OCI-LY7 (cell line): ENCODE data around the gene PHF5A. TPM values are rescaled to one million over a fixed set of nuclear protein-coding genes. Genes with fewer than 3 reads are reported as not detected.

Source experiments
- BruUV-seq: library from RNA; stranded (reverse); fragments of 400-500 nt; replicated peaks from 2 replicates; lab custom pipeline; 2021; lab: Mats Ljungman, UMichigan
- CTCF ChIA-PET: fragments of 300-600 bp; sonication (Branson Sonifier 250); formaldehyde crosslinking; loops from one replicate; lab custom pipeline; 2022; ENCODE audit warnings: antibody characterized with exemption; ENCODE audit not compliant: unreplicated experiment; lab: Charles Lee
- POLR2A ChIA-PET: fragments of 300-600 bp; sonication (Branson Sonifier 250); formaldehyde crosslinking; loops from one replicate; lab custom pipeline; 2022; ENCODE audit warnings: antibody characterized with exemption; lab: Charles Lee
- DNase-seq: peaks from one replicate; pipeline ENCODE4 v3.0.0-alpha.2; 2015; ENCODE audit warnings: low spot score
- H2AFZ ChIP-seq: fragments of 200-600 bp; sonication (generic), shearing (Covaris generic); 2 replicates; pipeline ENCODE4 v1.6.1; 2014; ENCODE audit warnings: mild to moderate bottlenecking, antibody characterized with exemption, low read length, moderate library complexity
- H3K27ac ChIP-seq: fragments of 200-600 bp; sonication (generic); 2 replicates; pipeline ENCODE4 v1.5.1; 2014; ENCODE audit warnings: mixed run types, low read depth, mild to moderate bottlenecking, moderate library complexity, low read length, inconsistent platforms; ENCODE audit not compliant: poor library complexity, severe bottlenecking
- H3K36me3 ChIP-seq: fragments of 200-600 bp; sonication (generic); 2 replicates; pipeline ENCODE4 v1.6.1; 2014; ENCODE audit warnings: mild to moderate bottlenecking, antibody characterized with exemption, low read length, moderate library complexity, mixed read lengths; ENCODE audit not compliant: insufficient read depth
- H3K4me1 ChIP-seq: fragments of 200-600 bp; sonication (generic); 2 replicates; pipeline ENCODE4 v1.5.1; 2014; ENCODE audit warnings: mild to moderate bottlenecking, low read length; ENCODE audit not compliant: insufficient read depth, poor library complexity, severe bottlenecking
- H3K4me2 ChIP-seq: fragments of 200-600 bp; sonication (generic); 2 replicates; pipeline ENCODE4 v1.6.1; 2014; ENCODE audit warnings: mild to moderate bottlenecking, low read length
- H3K4me3 ChIP-seq: fragments of 200-600 bp; sonication (generic); 2 replicates; pipeline ENCODE4 v1.5.1; 2014; ENCODE audit warnings: mild to moderate bottlenecking, low read depth, low read length; ENCODE audit not compliant: poor library complexity, severe bottlenecking
- H3K79me2 ChIP-seq: fragments of 200-600 bp; sonication (generic); 2 replicates; pipeline ENCODE4 v1.6.1; 2016; ENCODE audit warnings: low read depth, mild to moderate bottlenecking, low read length, moderate library complexity, mixed read lengths; ENCODE audit not compliant: insufficient read depth
- H3K9me2 ChIP-seq: fragments of 200-600 bp; sonication (generic); 2 replicates; pipeline ENCODE4 v1.6.1; 2016; ENCODE audit warnings: mild to moderate bottlenecking, low read length, mixed read lengths; ENCODE audit not compliant: insufficient read depth
- H3K9me3 ChIP-seq: fragments of 200-600 bp; sonication (generic); 2 replicates; pipeline ENCODE4 v1.6.1; 2014; ENCODE audit warnings: mild to moderate bottlenecking, mixed run types, low read length, mixed read lengths
- H4K20me1 ChIP-seq: fragments of 200-600 bp; sonication (generic); 2 replicates; pipeline ENCODE4 v1.6.1; 2014; ENCODE audit warnings: mild to moderate bottlenecking, antibody characterized with exemption, low read length, moderate library complexity, mixed read lengths; ENCODE audit not compliant: insufficient read depth
- CTCF ChIP-seq: fragments of 200-600 bp; sonication (generic); conservative IDR thresholded peaks from 2 replicates; pipeline ENCODE4 v1.5.1; 2014; ENCODE audit warnings: mild to moderate bottlenecking, antibody characterized with exemption, low read length, moderate library complexity, mixed read lengths
- EZH2phosphoT487 ChIP-seq: fragments of 200-600 bp; sonication (generic); IDR thresholded peaks from 2 replicates; pipeline ENCODE4 v1.6.1; 2018; ENCODE audit warnings: low read depth, borderline replicate concordance, mild to moderate bottlenecking, mixed run types, antibody characterized with exemption, low read length, moderate library complexity, mixed read lengths
- intact Hi-C: fragments of 100-400 bp; cut with micrococcal nuclease; formaldehyde crosslinking; loops from one replicate; pipeline ENCODE4 v1.10.0; 2022; ENCODE audit not compliant: unreplicated experiment
- total RNA-seq, 2 experiments: library from RNA; depleted of rRNA in 1 of 2; stranded (reverse); fragments of >200 nt in 1 of 2; shearing (Covaris generic) in 1 of 2; gene quantifications; 2 replicates each; pipeline ENCODE4 v1.2.3, GENCODE V29; 2014 to 2022

Gene PHF5A
- total RNA-seq, 2 experiments from 2014 or later: 60.9 to 87.9 TPM

GRCh38 chr22:41507330-41508063 lies 39.0 kb upstream of the PHF5A start:
- Histone ChIP-seq H3K27ac (no peak overlapping the region), H4K20me1 (no peaks in the 10 kb centered on the region), H3K4me2 (no peak overlapping the region), H3K4me1 (no peaks in the 10 kb centered on the region), H3K4me3 (no peak overlapping the region), H3K36me3 (peaks cover 76% of the 10 kb centered on the region), H3K9me2 (no peaks in the 10 kb centered on the region), H3K79me2 (no peaks in the 10 kb centered on the region; the same call in 1 of the 2 replicates), H2AFZ (no peak overlapping the region), H3K9me3 (no peaks in the 10 kb centered on the region)
- POLR2A ChIA-PET: no interaction called here
- CTCF ChIA-PET: no interaction called here
- TF ChIP-seq CTCF: no peak
- TF ChIP-seq EZH2phosphoT487: no peak
- intact Hi-C loops: no loop called here
- no peak for DNase-seq
- no TSS peak for BruUV-seq

- peaks cover 80% of the 10 kb centered on the region for H3K36me3 ChIP-seq
- H4K20me1 ChIP-seq: no peaks in the 10 kb centered on the region
- POLR2A ChIA-PET: interaction anchor here (1.1 kb wide), 1 partner anchor 128 kb away, joined by 4 read pairs; no protein-coding TSS in a partner anchor
- TF ChIP-seq CTCF (no peak), EZH2phosphoT487 (no peak)
- no peak overlapping the region for H2AFZ ChIP-seq
- intact Hi-C loops: no loop called here
- H3K79me2 ChIP-seq: no peaks in the 10 kb centered on the region; the same call in 1 of the 2 replicates
- CTCF ChIA-PET: no interaction called here
- BruUV-seq: no TSS peak
- no peak for DNase-seq
- H3K9me3 ChIP-seq: no peaks in the 10 kb centered on the region
- H3K27ac ChIP-seq: no peak overlapping the region
- H3K4me1 ChIP-seq: no peaks in the 10 kb centered on the region
- no peak overlapping the region for H3K4me3 ChIP-seq
- H3K4me2 ChIP-seq: no peak overlapping the region
- H3K9me2 ChIP-seq: no peaks in the 10 kb centered on the region
Measured at GRCh38 chr22:41505511-41506220, 37.2 kb upstream of the PHF5A start.
